Dermis microvascular lymphatic vessel endothelial cell (primary cell): Measurements from ENCODE around the gene CA12. TPM values are rescaled to one million over a fixed set of nuclear protein-coding genes. Genes with fewer than 3 reads are reported as not detected.

Experiments used
- DNase-seq, 2 donors: peaks; one replicate each; pipeline versions ENCODE4 v3.0.0 to v3.0.0-alpha.2; 2010; ENCODE audit warnings: low read depth in 2 of 2
- total RNA-seq: library from RNA; depleted of rRNA; stranded (reverse); fragments of >200 nt; gene quantifications from 2 replicates; pipeline ENCODE4 v1.2.1, GENCODE V29; 2014

Gene CA12
- total RNA-seq, 1 donor from 2014 or later: 0.13 TPM

DNA sequence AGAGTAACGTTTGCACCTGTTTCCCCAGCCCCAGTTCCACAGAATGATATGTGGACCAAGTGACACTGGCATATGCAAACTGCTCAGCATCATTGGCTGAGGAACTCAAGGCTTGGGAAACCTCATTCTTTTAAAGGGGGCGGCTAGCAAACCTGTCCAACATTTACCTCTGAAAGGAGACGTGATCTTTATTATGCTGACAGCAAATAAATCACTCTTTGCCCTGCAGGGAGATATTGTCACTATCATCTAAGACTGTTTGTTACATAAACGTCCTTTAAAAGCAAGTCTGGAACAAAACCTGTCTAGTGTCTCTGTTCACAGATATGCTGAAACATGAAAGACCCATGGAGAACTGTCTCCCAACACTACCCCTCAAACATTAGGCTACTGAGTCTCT lies 21.5 kb downstream of the CA12 start:
- DNase-seq: no peak

GRCh38 chr15:63358241-63359029 lies 23.2 kb downstream of the CA12 start:
- no peak for DNase-seq

DNA sequence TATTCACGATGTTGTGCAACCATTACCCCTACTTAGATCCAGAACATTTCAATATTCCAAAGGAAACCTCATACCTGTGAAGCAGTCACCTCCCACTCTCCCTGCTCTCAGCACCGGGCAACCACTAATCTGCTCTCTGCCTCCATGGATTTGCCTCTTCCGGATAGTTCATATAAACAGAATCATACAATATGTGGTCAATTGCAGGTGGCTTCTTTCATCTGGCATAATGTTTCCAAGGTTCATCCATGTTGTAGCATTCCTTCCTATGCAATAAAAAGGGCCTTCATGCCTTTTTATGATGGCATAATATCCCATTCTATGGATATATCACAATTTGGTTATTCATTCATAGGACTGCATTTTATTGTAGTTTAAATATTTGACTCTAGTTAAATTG lies 23.9 kb downstream of the CA12 start:
- no peak for DNase-seq

GRCh38 chr15:63357061-63357460 lies 24.6 kb downstream of the CA12 start:
- DNase-seq: no peak

DNA sequence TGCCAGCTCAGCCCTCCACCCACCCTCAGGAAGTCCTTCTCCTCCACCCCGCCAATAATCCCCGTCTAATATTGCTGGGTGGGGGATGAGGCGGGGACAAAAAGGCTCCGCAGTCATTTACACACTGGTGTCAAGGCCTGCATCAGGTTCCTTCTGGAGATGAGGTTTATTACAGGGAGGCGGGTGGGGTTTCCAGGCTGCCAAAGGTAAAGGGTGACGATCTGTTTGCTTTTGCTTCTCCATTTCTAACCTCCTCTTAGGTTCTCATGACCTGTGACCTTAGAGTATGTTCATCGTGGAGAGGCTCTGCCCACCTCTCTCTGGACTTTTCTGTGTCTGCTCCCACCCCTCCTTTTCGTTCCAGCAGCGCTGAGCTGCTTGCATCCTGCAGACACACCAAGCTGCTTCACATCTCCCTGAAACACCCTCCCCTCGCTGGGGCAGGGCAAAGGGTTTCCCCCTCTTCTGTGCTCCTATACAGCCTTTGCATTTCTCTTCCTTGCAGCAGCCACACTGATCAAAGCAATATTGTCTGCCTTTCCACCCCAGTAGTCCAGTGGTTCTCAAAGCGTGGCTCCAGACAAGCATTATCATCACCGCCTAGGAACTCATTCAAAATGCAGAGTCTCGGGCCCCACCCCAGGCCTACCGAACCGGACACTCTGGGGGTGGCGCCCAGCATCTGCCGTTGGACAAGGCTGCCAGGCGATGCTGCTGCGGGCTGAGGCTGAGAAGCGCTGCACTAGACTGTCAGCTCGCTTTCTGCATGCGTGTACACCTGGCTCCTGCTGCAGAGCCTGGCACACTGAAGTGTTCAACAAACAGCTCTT lies 26.6 kb downstream of the CA12 start:
- DNase-seq: no peak

DNA sequence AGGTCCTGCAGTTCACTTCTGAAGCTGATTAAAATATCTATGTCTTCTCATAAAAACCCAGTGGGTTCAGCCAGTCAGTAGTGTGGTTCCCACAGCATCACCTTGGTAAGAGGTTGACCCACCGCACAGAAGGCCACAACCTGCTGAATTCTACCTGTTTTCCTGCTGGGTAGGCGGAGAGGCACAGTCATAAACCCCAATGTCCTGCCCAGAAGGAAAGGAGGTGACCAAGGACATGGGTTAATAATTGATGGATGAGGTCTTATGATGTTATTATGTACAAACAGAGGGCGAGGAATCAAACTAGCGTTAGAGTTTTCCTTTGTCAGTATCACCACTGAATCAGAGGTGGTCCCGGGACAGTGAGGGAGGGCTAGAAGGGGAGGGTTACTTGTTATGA lies 27.8 kb downstream of the CA12 start:
- DNase-seq: no peak

DNA sequence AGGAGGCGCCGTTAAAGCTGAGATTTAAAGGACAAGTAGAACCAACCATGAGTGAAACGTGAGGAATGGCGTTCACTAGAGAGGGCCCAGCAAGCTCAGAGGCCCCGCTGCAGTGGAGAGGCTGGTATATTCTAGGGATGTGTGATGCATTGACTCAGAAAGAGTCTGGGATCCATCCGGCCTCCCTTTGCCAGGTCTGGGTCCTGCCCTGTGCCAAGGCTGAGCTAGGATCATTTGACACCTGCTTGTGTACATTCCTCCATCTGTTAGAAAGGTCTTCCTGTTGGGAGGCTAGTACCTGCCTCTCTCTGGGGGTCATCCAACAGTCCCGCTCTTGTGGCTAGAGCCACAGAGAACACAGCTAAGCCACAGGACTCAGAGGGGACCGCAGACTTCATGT lies 28.4 kb downstream of the CA12 start:
- no peak for DNase-seq

DNA sequence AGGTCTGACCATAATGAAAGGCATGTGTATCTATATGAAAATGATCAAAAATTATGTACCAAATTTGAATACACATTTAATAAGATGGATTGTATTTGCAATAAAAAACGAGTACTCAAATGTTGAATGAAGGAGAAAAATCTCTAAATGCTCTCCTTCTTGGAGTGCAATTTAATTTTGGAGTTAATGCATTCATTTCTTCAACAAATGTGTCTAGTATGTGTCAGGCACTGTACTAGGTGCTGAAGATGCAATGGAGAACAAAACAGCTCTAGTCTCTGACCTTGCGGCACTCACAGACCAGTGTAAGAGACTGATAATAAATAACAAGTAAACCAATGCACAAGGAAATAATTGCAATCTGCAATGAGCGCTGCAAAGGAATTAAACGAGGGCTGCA lies 28.8 kb downstream of the CA12 start:
- no peak for DNase-seq

DNA sequence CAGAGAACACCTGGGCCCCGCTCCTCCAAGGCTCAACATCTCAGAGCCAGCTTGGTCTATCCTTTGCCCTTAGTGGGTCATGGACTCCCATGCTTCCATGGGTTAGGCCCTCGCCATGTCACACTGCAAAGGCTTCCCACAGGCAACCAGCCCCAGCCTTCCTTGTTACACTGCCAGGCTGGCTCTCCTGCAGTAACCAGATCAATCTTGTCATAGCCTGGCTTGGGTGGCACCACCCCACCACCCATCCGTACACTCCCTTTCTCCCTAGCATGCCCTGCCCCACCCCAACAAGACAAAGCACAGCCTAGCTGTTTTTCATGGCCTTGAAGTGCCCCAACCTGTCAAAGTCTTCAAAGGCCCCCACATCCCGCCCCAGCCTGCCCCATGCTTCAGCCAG lies 30.5 kb downstream of the CA12 start:
- DNase-seq: no peak

GRCh38 chr15:63350178-63350621 lies 31.4 kb downstream of the CA12 start:
- peak; percentile 33 to 45 for DNase-seq

DNA sequence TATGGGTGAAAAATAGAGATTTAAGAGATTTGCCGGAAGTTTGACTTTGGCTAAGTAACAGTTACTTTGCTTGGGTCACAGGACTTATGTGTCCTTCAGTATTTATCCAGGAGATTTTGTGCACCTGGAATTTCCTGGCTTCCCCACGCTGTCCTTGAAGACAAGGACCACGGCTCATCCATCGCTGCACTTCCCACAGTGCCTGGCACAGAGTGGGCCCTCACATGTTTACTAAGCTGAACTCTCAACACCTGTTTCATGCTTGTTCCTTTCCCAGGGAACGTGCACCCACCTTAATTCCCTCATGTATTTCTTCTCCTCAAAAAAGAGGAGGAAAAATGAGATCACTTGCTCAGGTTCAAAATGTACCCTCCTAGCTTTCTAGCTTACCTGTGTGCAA lies 32.0 kb downstream of the CA12 start:
- no peak for DNase-seq

DNA sequence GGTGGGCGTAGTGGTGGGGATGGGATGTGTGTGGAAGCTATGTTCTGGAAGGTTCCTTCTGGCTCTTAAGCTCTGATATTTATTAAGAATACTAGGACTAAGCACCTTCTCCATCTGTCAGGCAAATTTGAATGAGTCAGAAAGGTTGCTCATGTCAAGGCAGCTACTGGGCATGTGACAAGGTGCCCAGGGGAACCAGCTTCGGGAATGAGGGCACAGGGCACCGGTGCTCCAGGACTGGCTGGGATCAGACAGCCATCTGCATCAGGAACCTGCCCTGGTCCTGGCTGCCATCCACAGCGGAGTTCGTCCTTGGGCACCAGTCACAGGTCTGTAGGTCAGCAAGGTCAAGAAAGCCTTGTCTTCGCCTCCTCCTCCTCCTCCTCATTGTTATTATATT lies 32.5 kb downstream of the CA12 start:
- DNase-seq: no peak

- peak; percentile 43 to 77 for DNase-seq
Measured at GRCh38 chr15:63348392-63348791, 33.3 kb downstream of the CA12 start.

- DNase-seq: no peak
Measured at GRCh38 chr15:63347074-63347857, 34.4 kb downstream of the CA12 start.

- no peak for DNase-seq
Measured at GRCh38 chr15:63345391-63345752, 36.3 kb downstream of the CA12 start.

GRCh38 chr15:63344731-63345390 lies 36.8 kb downstream of the CA12 start:
- no peak for DNase-seq

GRCh38 chr15:63342996-63343562 lies 38.6 kb downstream of the CA12 start:
- peak in 1 of 2 donors; percentile 49 for DNase-seq

DNA sequence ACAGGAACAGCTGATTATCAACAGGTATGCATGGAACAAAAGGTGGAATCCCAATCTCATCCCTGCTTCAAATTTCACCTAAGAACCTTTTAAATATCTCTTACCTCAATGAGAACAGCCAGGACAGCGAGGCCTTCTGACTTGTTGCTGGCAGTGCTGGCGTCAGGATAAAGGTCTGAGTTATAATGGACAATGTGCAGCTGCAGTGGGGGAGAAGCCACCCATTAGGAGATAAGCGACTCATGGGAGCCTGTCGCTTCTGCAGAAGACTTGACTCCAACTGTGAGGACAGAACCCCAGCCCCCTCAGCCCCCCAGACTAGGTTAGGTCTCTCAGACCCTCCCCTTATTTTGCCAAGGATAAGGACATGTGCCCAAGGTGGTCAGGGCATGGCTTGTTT lies 39.7 kb downstream of the CA12 start:
- no peak for DNase-seq

GRCh38 chr15:63340878-63341277 lies 40.8 kb downstream of the CA12 start:
- DNase-seq: no peak

DNA sequence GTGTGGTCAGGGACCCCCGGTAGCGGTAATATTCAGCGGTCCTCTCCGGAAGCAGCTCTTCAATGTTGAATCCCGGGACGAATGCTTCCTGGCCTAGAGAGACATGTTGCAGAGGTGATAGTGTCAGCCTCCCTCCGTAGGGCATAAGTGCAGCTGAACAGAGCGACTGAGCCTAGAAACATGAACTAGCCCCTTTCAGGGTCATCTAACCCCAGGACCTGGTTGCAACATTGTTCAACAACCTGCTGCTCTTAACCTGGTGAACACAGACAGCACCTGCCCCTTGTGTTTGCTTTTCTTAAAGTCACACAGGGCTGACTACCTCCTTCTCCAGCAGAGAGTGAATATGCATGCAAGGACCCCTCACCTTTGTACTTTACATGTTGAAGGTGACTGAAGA lies 41.3 kb downstream of the CA12 start:
- no peak for DNase-seq

- no peak for DNase-seq
Measured at GRCh38 chr15:63339836-63340235, 41.8 kb downstream of the CA12 start.
